Gastrocnemius medialis (tissue), 4 donors: ENCODE results near the gene SNAP47.

Experiments used
- POLR2A ChIP-seq, 2 donors: fragments of 450-650 bp; IDR thresholded peaks; one replicate each; pipeline ENCODE4 v1.6.1; 2017; ENCODE audit warnings: antibody characterized with exemption in 2 of 2, mild to moderate bottlenecking in 2 of 2, moderate library complexity in 2 of 2
- TF ChIP-seq, protein P1 (sequence below), 5 experiments: fragments of 450-650 bp in 3 of 5; fragments of 200-600 bp in 2 of 5; sonication (generic) in 2 of 5; IDR thresholded peaks in 4 of 5; conservative IDR thresholded peaks in 1 of 5; 1 replicate in 4 of 5; 2 replicates in 1 of 5; pipeline ENCODE4 v1.5.1; 2016 to 2019; ENCODE audit warnings: antibody characterized with exemption in 5 of 5, mild to moderate bottlenecking in 3 of 5, moderate library complexity in 3 of 5

DNA sequence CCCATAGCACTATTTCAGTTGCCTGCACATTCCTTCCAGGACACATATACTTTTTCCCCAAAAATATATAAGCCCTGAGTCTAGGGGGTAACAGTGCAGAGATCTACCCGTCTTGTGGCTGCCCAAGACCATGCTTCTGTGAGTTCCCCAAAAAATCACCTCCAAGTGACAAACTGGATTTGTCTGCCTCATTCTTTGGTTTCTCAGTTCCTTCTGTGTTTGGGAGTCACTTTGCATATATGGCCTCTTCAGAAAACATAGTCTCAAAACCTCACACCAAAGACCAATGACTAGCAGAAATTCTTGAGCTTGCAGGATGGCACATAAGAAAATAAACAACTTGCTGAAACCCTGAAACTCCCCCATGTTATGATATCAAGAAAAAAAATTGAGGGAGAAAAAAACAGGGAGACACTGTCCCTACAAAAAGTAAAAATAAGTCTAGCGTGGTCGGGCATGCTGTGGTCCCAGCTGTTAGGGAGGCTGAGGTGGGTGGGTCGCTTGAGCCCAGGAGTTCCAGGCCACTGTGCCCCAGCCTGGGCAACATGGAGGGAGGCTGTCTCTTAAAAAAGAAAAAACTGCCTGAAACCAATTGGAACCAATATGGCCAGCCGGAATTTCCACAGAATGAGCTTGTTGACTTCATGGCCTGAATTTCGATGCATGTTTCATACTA, 8.2 kb upstream of the SNAP47 start:
- TF ChIP-seq POLR2A (IDR thresholded peaks at IDR 0.05): no peak
- TF ChIP-seq, protein P1, sequence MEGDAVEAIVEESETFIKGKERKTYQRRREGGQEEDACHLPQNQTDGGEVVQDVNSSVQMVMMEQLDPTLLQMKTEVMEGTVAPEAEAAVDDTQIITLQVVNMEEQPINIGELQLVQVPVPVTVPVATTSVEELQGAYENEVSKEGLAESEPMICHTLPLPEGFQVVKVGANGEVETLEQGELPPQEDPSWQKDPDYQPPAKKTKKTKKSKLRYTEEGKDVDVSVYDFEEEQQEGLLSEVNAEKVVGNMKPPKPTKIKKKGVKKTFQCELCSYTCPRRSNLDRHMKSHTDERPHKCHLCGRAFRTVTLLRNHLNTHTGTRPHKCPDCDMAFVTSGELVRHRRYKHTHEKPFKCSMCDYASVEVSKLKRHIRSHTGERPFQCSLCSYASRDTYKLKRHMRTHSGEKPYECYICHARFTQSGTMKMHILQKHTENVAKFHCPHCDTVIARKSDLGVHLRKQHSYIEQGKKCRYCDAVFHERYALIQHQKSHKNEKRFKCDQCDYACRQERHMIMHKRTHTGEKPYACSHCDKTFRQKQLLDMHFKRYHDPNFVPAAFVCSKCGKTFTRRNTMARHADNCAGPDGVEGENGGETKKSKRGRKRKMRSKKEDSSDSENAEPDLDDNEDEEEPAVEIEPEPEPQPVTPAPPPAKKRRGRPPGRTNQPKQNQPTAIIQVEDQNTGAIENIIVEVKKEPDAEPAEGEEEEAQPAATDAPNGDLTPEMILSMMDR (IDR thresholded peaks at IDR 0.05 in 4 of 5, conservative IDR thresholded peaks at IDR 0.05 in 1 of 5): no peak
